Measurements from ENCODE around the gene COPB1. TPM values are rescaled to one million over a fixed set of nuclear protein-coding genes. Genes with fewer than 3 reads are reported as not detected.
A peak's percentile ranks its signal among the peaks of the same experiment; 100 is the strongest.

The COPB1 gene
- total and polyA plus RNA-seq, 4 donors: 32.1 to 140 (median 74.5) TPM

GRCh38 chr11:14519597-14519916, 19.9 kb upstream of the COPB1 start:
- DNase-seq (ENCODE audit: low spot score): no peak
- Histone ChIP-seq H3K9ac (ENCODE audit: low read depth in 1 of 2, low read length in 2 of 2) (peak overlapping the region; percentile 96 to 97), H3K4me1 (ENCODE audit: control insufficient read depth in 4 of 4, insufficient read depth in 4 of 4, low read length in 3 of 4) (peaks cover 0 to 16% (median 9%) of the 10 kb centered on the region in 4 donors), H3K27me3 (ENCODE audit: control insufficient read depth in 4 of 4, insufficient read depth in 4 of 4, low read length in 3 of 4) (no peaks in the 10 kb centered on the region), H3K9me3 (ENCODE audit: control insufficient read depth in 4 of 4, low read length in 3 of 4) (no peaks in the 10 kb centered on the region), H3K36me3 (ENCODE audit: control insufficient read depth in 4 of 4, insufficient read depth in 3 of 4, low read depth in 1 of 4, low read length in 3 of 4) (peaks cover 7 to 17% (median 11%) of the 10 kb centered on the region in 4 donors), H3K4me3 (ENCODE audit: low read depth in 1 of 3, low read length in 3 of 3) (peak overlapping the region; percentile 63 to 96 (median 93)), H3K27ac (ENCODE audit: low read depth in 1 of 2, low read length in 2 of 2) (peak overlapping the region; percentile 88 to 90)
- TF ChIP-seq FOXA1 (IDR thresholded peaks at IDR 0.05): no peak
- 1% methylated on average over 10 of the region's 10 CpGs for WGBS

- H3K27me3 ChIP-seq (ENCODE audit: control insufficient read depth in 4 of 4, insufficient read depth in 4 of 4, low read length in 3 of 4): no peaks in the 10 kb centered on the region
- DNase-seq (ENCODE audit: low spot score): no peak
- WGBS: 69% methylated on average over 3 of the region's 3 CpGs
- H3K4me3 ChIP-seq (ENCODE audit: low read depth in 1 of 3, low read length in 3 of 3): peak overlapping the region; percentile 63 to 96 (median 93)
- H3K27ac ChIP-seq (ENCODE audit: low read depth in 1 of 2, low read length in 2 of 2): peak overlapping the region; percentile 88 to 90
- H3K9ac ChIP-seq (ENCODE audit: low read depth in 1 of 2, low read length in 2 of 2): peak overlapping the region; percentile 96 to 97
- H3K4me1 ChIP-seq (ENCODE audit: control insufficient read depth in 4 of 4, insufficient read depth in 4 of 4, low read length in 3 of 4): peaks cover 0 to 19% (median 12%) of the 10 kb centered on the region in 4 donors
- H3K36me3 ChIP-seq (ENCODE audit: control insufficient read depth in 4 of 4, insufficient read depth in 3 of 4, low read depth in 1 of 4, low read length in 3 of 4): peaks cover 7 to 20% (median 16%) of the 10 kb centered on the region in 4 donors
- TF ChIP-seq ZBTB33 (IDR thresholded peaks at IDR 0.05) (no peak), RXRA (IDR thresholded peaks at IDR 0.05) (no peak), CTCF (IDR thresholded peaks at IDR 0.05; ENCODE audit: low read depth, low read length, missing input control) (no peak)
- no peaks in the 10 kb centered on the region for H3K9me3 ChIP-seq (ENCODE audit: control insufficient read depth in 4 of 4, low read length in 3 of 4)
Measured at GRCh38 chr11:14518820-14519219, 19.2 kb upstream of the COPB1 start.

GRCh38 chr11:14513800-14514199, 14.2 kb upstream of the COPB1 start:
- DNase-seq (ENCODE audit: low spot score): no peak
- TF ChIP-seq RAD21 (IDR thresholded peaks at IDR 0.05): no peak
- TF ChIP-seq TAF1 (conservative IDR thresholded peaks at IDR 0.05): no peak
- TF ChIP-seq EGR1 (IDR thresholded peaks at IDR 0.05; ENCODE audit: low read depth in 2 of 2): no peak
- no peak for TF ChIP-seq JUND (IDR thresholded peaks at IDR 0.05)
- TF ChIP-seq SP1 (IDR thresholded peaks at IDR 0.05): no peak
- TF ChIP-seq REST (IDR thresholded peaks at IDR 0.05): no peak
- no peak for TF ChIP-seq ATF3 (IDR thresholded peaks at IDR 0.05)
- no peak for TF ChIP-seq HNF4G (IDR thresholded peaks at IDR 0.05)
- TF ChIP-seq NR2F2 (IDR thresholded peaks at IDR 0.05): no peak
- TF ChIP-seq CTCF (IDR thresholded peaks at IDR 0.05; ENCODE audit: low read depth, low read length, missing input control): no peak
- no peak for TF ChIP-seq HNF4A (conservative IDR thresholded peaks at IDR 0.05)
- TF ChIP-seq FOXA2 (IDR thresholded peaks at IDR 0.05): no peak
- TF ChIP-seq ZBTB33 (IDR thresholded peaks at IDR 0.05): no peak
- TF ChIP-seq FOXA1 (IDR thresholded peaks at IDR 0.05): no peak
- TF ChIP-seq RXRA (IDR thresholded peaks at IDR 0.05): no peak
- no peak for TF ChIP-seq GABPA (IDR thresholded peaks at IDR 0.05 in 1 of 2, conservative IDR thresholded peaks at IDR 0.05 in 1 of 2)
- H3K27ac ChIP-seq (ENCODE audit: low read depth in 1 of 2, low read length in 2 of 2): no peak overlapping the region
- no peak overlapping the region for H3K9ac ChIP-seq (ENCODE audit: low read depth in 1 of 2, low read length in 2 of 2)
- H3K36me3 ChIP-seq (ENCODE audit: control insufficient read depth in 4 of 4, insufficient read depth in 3 of 4, low read depth in 1 of 4, low read length in 3 of 4): peaks cover 11 to 58% (median 56%) of the 10 kb centered on the region in 4 donors
- H3K4me1 ChIP-seq (ENCODE audit: control insufficient read depth in 4 of 4, insufficient read depth in 4 of 4, low read length in 3 of 4): peaks cover 0 to 8% (median 6%) of the 10 kb centered on the region in 4 donors
- H3K27me3 ChIP-seq (ENCODE audit: control insufficient read depth in 4 of 4, insufficient read depth in 4 of 4, low read length in 3 of 4): no peaks in the 10 kb centered on the region
- no peaks in the 10 kb centered on the region for H3K9me3 ChIP-seq (ENCODE audit: control insufficient read depth in 4 of 4, low read length in 3 of 4)
- no peak overlapping the region for H3K4me3 ChIP-seq (ENCODE audit: low read depth in 1 of 3, low read length in 3 of 3)
- 84% methylated on average over 4 of the region's 4 CpGs for WGBS
